ENCODE measurements around the gene RRAS.

Gene RRAS

GRCh38 chr19:49676784-49677230 is 36.9 kb upstream of the RRAS start:
- peak; percentile 100 for DNase-seq

GRCh38 chr19:49676136-49676783 is 36.3 kb upstream of the RRAS start:
- no peak for DNase-seq

- no peak for DNase-seq
Observed at GRCh38 chr19:49672131-49672919, 32.4 kb upstream of the RRAS start.

- DNase-seq = no peak
Observed at GRCh38 chr19:49669516-49669915, 29.6 kb upstream of the RRAS start.

- no peak for DNase-seq
Observed at GRCh38 chr19:49667473-49667872, 27.5 kb upstream of the RRAS start.

GRCh38 chr19:49666120-49666444 is 26.1 kb upstream of the RRAS start:
- DNase-seq = no peak

- no peak for DNase-seq
Observed at GRCh38 chr19:49665351-49666119, 25.6 kb upstream of the RRAS start, which contains the start of the genes BCL2L12 and IRF3. Gene BCL2L12, plus strand, starts transcription at chr19:49665933. Its CDS starts 760 bp downstream, at chr19:49666693. Gene IRF3, minus strand, starts transcription at chr19:49665857. Its CDS starts 1,019 bp downstream, at chr19:49664838.

- DNase-seq = no peak
Observed at GRCh38 chr19:49665036-49665350, 25.1 kb upstream of the RRAS start.

- DNase-seq = no peak
Observed at GRCh38 chr19:49664171-49665035, 24.5 kb upstream of the RRAS start.

- DNase-seq = no peak
Observed at GRCh38 chr19:49663224-49663623, 23.3 kb upstream of the RRAS start.

GRCh38 chr19:49662011-49662410 is 22.1 kb upstream of the RRAS start:
- DNase-seq = no peak

GRCh38 chr19:49660338-49660961 is 20.5 kb upstream of the RRAS start:
- DNase-seq = no peak

- no peak for DNase-seq
Observed at GRCh38 chr19:49658566-49659442, 18.9 kb upstream of the RRAS start.

- no peak for DNase-seq
Observed at GRCh38 chr19:49658139-49658517, 18.2 kb upstream of the RRAS start.

GRCh38 chr19:49657493-49658138 is 17.7 kb upstream of the RRAS start:
- DNase-seq = no peak

- no peak for DNase-seq
Observed at GRCh38 chr19:49656456-49657109, 16.6 kb upstream of the RRAS start.

GRCh38 chr19:49655570-49656455 is 15.9 kb upstream of the RRAS start:
- DNase-seq = no peak

GRCh38 chr19:49654581-49654980 is 14.6 kb upstream of the RRAS start:
- DNase-seq = no peak

- DNase-seq = no peak
Observed at GRCh38 chr19:49653466-49653806, 13.5 kb upstream of the RRAS start.

Measured in NCI-H1436 treated with DMSO at 0.1 percent for 48 hours (cell line).